HEK293 (cell line): ENCODE measurements around the gene PKN1.

Experiments
- CTCF ChIA-PET: fragments of 350-600 bp; formaldehyde crosslinking; extraction: SDS; loops from one replicate; lab custom pipeline; 2021; ENCODE audit warnings: antibody characterized with exemption; lab: Yijun Ruan, JAX
- POLR2A ChIA-PET: fragments of 300-600 bp; formaldehyde crosslinking; extraction: SDS; loops from one replicate; lab custom pipeline; 2020; ENCODE audit warnings: antibody characterized with exemption, inconsistent platforms; lab: Yijun Ruan, JAX
- H3K27ac ChIP-seq: fragments of 200-500 bp; sonication (Bioruptor generic); 2 replicates; pipeline ENCODE4 v1.5.1; 2014; ENCODE audit warnings: low read depth, low read length, control low read depth, inconsistent platforms; ENCODE audit errors: extremely low read depth
- H3K36me3 ChIP-seq, 2 experiments: fragments of 200-500 bp in 1 of 2; sonication (Bioruptor generic) in 1 of 2; 1 replicate in 1 of 2; 2 replicates in 1 of 2; pipeline ENCODE4 v1.5.1; 2014 to 2017; ENCODE audit warnings: inconsistent platforms in 2 of 2, low read length in 2 of 2; ENCODE audit not compliant: control insufficient read depth in 2 of 2, insufficient read depth in 1 of 2
- H3K4me1 ChIP-seq: fragments of 200-500 bp; sonication (Bioruptor generic); 2 replicates; pipeline ENCODE4 v1.5.1; 2014; ENCODE audit warnings: mild to moderate bottlenecking, low read length, inconsistent platforms; ENCODE audit not compliant: control insufficient read depth, insufficient read depth
- H3K4me3 ChIP-seq: 2 replicates; pipeline ENCODE4 v1.5.1; 2011; ENCODE audit warnings: low read depth, mild to moderate bottlenecking, control low read depth, low read length, moderate library complexity
- H3K9me3 ChIP-seq: fragments of 200-500 bp; sonication (Bioruptor generic); 2 replicates; pipeline ENCODE4 v1.5.1; 2014; ENCODE audit warnings: low read depth, low read length, inconsistent platforms; ENCODE audit not compliant: control insufficient read depth, insufficient read depth
- HOXA7 ChIP-seq: sonication (generic); formaldehyde crosslinking; IDR thresholded peaks from 2 replicates; pipeline ENCODE4 v1.8.1; 2022; ENCODE audit warnings: missing genetic modification reagents, borderline replicate concordance
- KLF16 ChIP-seq: fragments of 450-650 bp; formaldehyde crosslinking; IDR thresholded peaks from 2 replicates; pipeline ENCODE4 v1.5.1; 2017; ENCODE audit warnings: missing biosample characterization, missing genetic modification characterization
- TCF7L2 ChIP-seq: IDR thresholded peaks from 2 replicates; pipeline ENCODE4 v1.6.1; 2011; ENCODE audit warnings: low read depth, mild to moderate bottlenecking, inconsistent platforms, low read length, moderate library complexity, borderline replicate concordance
- ZBTB17 ChIP-seq: fragments of 450-650 bp; formaldehyde crosslinking; IDR thresholded peaks from 2 replicates; pipeline ENCODE4 v1.5.1; 2016; ENCODE audit warnings: missing biosample characterization, missing genetic modification characterization
- ZIC2 ChIP-seq: fragments of 450-650 bp; formaldehyde crosslinking; IDR thresholded peaks from 2 replicates; pipeline ENCODE4 v1.5.1; 2016; ENCODE audit warnings: missing biosample characterization, missing genetic modification characterization
- ZNF121 ChIP-seq: fragments of 450-650 bp; formaldehyde crosslinking; IDR thresholded peaks from 2 replicates; pipeline ENCODE4 v1.5.1; 2016; ENCODE audit warnings: missing biosample characterization, missing genetic modification characterization
- ZNF148 ChIP-seq: fragments of 450-650 bp; formaldehyde crosslinking; IDR thresholded peaks from 2 replicates; pipeline ENCODE4 v1.5.0; 2017; ENCODE audit warnings: missing biosample characterization, missing genetic modification characterization, borderline replicate concordance
- ZNF449 ChIP-seq: fragments of 450-650 bp; formaldehyde crosslinking; IDR thresholded peaks from 2 replicates; pipeline ENCODE4 v1.5.1; 2017; ENCODE audit warnings: missing biosample characterization, mild to moderate bottlenecking, missing genetic modification characterization, moderate library complexity
- ZNF510 ChIP-seq: fragments of 450-650 bp; formaldehyde crosslinking; IDR thresholded peaks from 2 replicates; pipeline ENCODE4 v1.5.1; 2018; ENCODE audit warnings: mild to moderate bottlenecking, missing genetic modification characterization, missing biosample characterization; ENCODE audit not compliant: insufficient replicate concordance
- ZNF76 ChIP-seq: fragments of 450-650 bp; formaldehyde crosslinking; IDR thresholded peaks from 2 replicates; pipeline ENCODE4; 2016; ENCODE audit warnings: low read depth, missing biosample characterization, missing genetic modification characterization, borderline replicate concordance
- ZNF768 ChIP-seq: fragments of 450-650 bp; formaldehyde crosslinking; IDR thresholded peaks from 2 replicates; pipeline ENCODE4 v1.5.1; 2018; ENCODE audit warnings: missing biosample characterization, mild to moderate bottlenecking, missing genetic modification characterization
- ZSCAN18 ChIP-seq: fragments of 450-650 bp; formaldehyde crosslinking; IDR thresholded peaks from 2 replicates; pipeline ENCODE4 v1.5.1; 2016; ENCODE audit warnings: missing biosample characterization, missing genetic modification characterization
- TF ChIP-seq, protein P1 (sequence below): fragments of 450-650 bp; formaldehyde crosslinking; IDR thresholded peaks from 2 replicates; pipeline ENCODE4 v1.5.1; 2016; ENCODE audit warnings: missing biosample characterization, missing genetic modification characterization, borderline replicate concordance
- TF ChIP-seq, protein P2 (sequence below): fragments of 450-650 bp; formaldehyde crosslinking; IDR thresholded peaks from 2 replicates; pipeline ENCODE4 v1.5.1; 2016; ENCODE audit warnings: missing biosample characterization, missing genetic modification characterization, low read depth

PKN1 gene

DNA sequence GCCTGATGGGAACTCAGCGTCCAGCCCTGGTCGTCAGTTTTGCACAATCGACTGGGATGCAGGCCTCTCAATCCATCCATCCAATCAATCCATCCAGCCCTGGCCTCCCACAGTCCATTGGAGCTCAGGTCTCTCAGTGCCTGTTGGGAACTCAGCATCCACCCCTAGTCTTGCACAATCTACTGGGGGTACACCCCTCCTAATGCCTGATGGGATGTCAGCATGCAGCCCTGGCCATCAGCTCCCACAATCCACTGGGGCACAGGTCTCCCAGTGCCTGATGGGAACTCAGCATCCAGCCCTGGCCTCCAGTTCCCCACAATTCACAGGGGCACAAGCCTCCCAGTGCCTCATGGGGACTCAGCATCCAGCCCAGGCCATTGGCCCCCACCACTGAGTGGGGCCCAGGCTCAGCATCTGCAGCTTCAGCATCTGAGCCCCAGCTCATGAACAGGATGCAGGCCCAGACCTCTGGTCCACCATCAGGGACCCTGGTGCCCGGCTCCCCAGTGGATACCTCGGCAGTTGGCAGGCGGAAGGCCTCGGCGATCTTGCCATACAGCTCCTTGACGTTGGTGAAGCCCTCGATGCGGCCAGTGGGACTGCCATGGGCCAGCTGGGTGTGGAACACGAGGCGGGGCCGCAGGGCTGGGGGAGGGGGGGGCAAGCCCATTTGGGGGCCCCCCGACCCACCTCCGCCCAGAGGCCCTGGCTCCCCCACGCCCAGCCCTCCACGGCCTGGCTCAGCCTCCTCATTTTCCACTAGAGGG lies 49.3 kb downstream of the PKN1 start:
- ChIA-PET CTCF (interaction anchor here (0.7 to 2.4 kb wide), 4 partner anchors 10 to 433 kb away, joined by 3 to 9 read pairs (median 6); no protein-coding TSS in a partner anchor), POLR2A (interaction anchor here (1.6 kb wide), 1 partner anchor 36 kb away, joined by 4 read pairs; the partner anchor contains the start of gene DNAJB1)
- peak; percentile 51; the same call in 1 of the 2 replicates for TF ChIP-seq ZBTB17 (tag by site-specific recombination)
- TF ChIP-seq HOXA7 (CRISPR knock-in tag), result no peak
- no peak for TF ChIP-seq ZNF449 (tag by site-specific recombination)
- TF ChIP-seq ZNF76 (tag by site-specific recombination), result peak; percentile 90
- TF ChIP-seq ZIC2 (tag by site-specific recombination), result peak; percentile 14; the same call in 1 of the 2 replicates
- H3K4me1 ChIP-seq, result no peaks in the 10 kb centered on the region; the same call in 1 of the 2 replicates
- H3K4me3 ChIP-seq, result no peak overlapping the region
- H3K36me3 ChIP-seq, result peaks cover 4 to 45% of the 10 kb centered on the region in 2 experiments; a peak in 2 of 3 replicates
- H3K27ac ChIP-seq, result 0 out of 2 replicates have a peak overlapping the region, but pooled peaks have one; percentile 9
- H3K9me3 ChIP-seq, result no peaks in the 10 kb centered on the region

DNA sequence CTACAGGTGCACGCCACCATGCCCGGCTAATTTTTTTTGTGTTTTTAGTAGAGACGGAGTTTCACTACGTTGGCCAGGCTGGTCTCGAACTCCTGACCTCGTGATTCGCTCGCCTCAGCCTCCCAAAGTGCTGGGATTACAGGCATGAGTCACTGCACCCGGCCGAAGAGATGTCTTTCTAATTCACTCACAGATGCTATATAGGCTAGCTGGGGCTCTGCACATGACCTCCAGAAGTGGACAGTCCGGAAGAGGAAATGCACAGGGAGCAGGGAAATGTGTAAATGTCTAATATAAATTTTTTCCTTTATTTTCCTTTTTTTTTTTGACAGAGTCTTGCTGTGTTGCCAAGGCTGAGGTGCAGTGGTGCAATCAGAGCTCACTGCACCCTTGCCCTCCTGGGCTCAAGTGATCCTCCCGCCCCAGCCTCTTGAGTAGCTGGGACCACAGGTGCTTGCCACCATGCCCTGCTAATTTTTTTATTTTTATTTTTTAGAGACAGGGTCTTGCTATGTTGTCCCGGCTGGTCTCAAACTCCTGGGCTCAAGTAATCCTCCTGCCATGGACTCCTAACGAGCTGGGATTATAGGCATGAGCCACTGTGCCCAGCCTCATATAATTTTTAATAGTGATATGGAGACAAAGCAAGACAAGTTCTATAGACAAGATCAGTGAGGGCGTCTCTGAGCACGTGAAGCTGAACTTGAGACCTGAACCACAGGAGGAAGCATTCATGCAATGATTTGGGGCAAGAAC lies 54.4 kb downstream of the PKN1 start:
- Histone ChIP-seq H3K27ac (no peak overlapping the region), H3K4me1 (no peaks in the 10 kb centered on the region), H3K9me3 (no peaks in the 10 kb centered on the region), H3K36me3 (peaks cover 29 to 34% of the 10 kb centered on the region in 2 experiments; a peak in 2 of 3 replicates), H3K4me3 (no peak overlapping the region)
- ChIA-PET POLR2A (interaction anchor here (0.6 to 0.8 kb wide), 2 partner anchors 9 to 283 kb away, joined by 3 read pairs; partner anchors contain the start of gene GIPC1), CTCF (interaction anchor here (0.7 to 2.5 kb wide), 5 partner anchors 8 to 722 kb away, joined by 3 to 14 read pairs (median 3); partner anchors contain the start of gene PKN1)
- TF ChIP-seq ZNF121 (tag by site-specific recombination) (peak; percentile 70; the same call in 1 of the 2 replicates), TCF7L2 (no peak), ZNF768 (no peak)

DNA sequence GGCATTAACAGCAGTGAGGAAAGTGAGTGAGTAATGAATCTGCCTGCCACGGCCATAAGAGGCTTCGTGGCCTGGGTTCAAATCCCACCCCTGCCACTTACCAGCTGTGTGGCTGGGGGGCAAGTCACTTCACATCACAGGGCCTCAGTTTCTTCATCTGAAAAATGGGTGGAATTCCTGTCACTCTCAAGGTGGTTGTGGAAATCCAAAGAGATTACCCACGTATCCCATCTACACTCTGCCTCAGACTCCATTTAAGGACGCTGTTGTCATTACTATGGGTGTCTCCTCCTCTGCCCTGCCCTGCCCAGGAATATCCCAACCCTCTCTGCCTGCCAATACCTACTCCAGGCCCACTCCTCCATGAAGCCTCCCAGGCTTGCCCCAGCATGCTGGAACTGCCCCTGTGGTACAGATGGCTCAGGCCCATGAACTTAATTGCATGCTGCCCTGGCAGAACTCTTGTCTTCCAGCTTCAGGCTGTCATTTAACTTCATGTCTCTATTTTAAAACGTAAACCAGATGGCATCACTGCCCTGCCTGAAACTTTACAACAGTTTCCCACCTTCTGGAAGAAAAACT lies 59.7 kb downstream of the PKN1 start:
- ChIA-PET POLR2A (interaction anchor here (2.0 kb wide), 1 partner anchor 26 kb away, joined by 4 read pairs; the partner anchor contains the start of gene DNAJB1), CTCF (interaction anchor here (1.2 to 2.1 kb wide), 3 partner anchors 12 to 14 kb away, joined by 4 to 9 read pairs (median 4); no protein-coding TSS in a partner anchor)
- H3K36me3 ChIP-seq, result peaks cover 21 to 35% of the 10 kb centered on the region in 2 experiments; a peak in 2 of 3 replicates
- no peak overlapping the region for H3K4me3 ChIP-seq
- no peaks in the 10 kb centered on the region for H3K4me1 ChIP-seq
- H3K27ac ChIP-seq, result no peak overlapping the region
- no peaks in the 10 kb centered on the region for H3K9me3 ChIP-seq
- TF ChIP-seq, protein P1, sequence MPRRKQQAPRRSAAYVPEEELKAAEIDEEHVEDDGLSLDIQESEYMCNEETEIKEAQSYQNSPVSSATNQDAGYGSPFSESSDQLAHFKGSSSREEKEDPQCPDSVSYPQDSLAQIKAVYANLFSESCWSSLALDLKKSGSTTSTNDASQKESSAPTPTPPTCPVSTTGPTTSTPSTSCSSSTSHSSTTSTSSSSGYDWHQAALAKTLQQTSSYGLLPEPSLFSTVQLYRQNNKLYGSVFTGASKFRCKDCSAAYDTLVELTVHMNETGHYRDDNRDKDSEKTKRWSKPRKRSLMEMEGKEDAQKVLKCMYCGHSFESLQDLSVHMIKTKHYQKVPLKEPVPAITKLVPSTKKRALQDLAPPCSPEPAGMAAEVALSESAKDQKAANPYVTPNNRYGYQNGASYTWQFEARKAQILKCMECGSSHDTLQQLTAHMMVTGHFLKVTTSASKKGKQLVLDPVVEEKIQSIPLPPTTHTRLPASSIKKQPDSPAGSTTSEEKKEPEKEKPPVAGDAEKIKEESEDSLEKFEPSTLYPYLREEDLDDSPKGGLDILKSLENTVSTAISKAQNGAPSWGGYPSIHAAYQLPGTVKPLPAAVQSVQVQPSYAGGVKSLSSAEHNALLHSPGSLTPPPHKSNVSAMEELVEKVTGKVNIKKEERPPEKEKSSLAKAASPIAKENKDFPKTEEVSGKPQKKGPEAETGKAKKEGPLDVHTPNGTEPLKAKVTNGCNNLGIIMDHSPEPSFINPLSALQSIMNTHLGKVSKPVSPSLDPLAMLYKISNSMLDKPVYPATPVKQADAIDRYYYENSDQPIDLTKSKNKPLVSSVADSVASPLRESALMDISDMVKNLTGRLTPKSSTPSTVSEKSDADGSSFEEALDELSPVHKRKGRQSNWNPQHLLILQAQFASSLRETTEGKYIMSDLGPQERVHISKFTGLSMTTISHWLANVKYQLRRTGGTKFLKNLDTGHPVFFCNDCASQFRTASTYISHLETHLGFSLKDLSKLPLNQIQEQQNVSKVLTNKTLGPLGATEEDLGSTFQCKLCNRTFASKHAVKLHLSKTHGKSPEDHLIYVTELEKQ, result no peak
- TF ChIP-seq ZSCAN18 (no peak), ZNF510 (no peak), KLF16 (no peak), ZNF148 (no peak)
- TF ChIP-seq, protein P2, sequence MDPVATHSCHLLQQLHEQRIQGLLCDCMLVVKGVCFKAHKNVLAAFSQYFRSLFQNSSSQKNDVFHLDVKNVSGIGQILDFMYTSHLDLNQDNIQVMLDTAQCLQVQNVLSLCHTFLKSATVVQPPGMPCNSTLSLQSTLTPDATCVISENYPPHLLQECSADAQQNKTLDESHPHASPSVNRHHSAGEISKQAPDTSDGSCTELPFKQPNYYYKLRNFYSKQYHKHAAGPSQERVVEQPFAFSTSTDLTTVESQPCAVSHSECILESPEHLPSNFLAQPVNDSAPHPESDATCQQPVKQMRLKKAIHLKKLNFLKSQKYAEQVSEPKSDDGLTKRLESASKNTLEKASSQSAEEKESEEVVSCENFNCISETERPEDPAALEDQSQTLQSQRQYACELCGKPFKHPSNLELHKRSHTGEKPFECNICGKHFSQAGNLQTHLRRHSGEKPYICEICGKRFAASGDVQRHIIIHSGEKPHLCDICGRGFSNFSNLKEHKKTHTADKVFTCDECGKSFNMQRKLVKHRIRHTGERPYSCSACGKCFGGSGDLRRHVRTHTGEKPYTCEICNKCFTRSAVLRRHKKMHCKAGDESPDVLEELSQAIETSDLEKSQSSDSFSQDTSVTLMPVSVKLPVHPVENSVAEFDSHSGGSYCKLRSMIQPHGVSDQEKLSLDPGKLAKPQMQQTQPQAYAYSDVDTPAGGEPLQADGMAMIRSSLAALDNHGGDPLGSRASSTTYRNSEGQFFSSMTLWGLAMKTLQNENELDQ (tag by site-specific recombination), result no peak
